PFSK-1 (cell line): ENCODE data around the gene ISYNA1.

Experiments used
- POLR2AphosphoS5 ChIP-seq: IDR thresholded peaks from 2 replicates; pipeline ENCODE4 v1.6.1; 2012; ENCODE audit warnings: low read depth, mild to moderate bottlenecking, control low read depth, low read length, moderate library complexity
- REST ChIP-seq, 2 experiments: IDR thresholded peaks; 2 replicates each; pipeline versions ENCODE4 v1.6.1 to v1.8.0; 2011 to 2012; ENCODE audit warnings: low read depth in 2 of 2, low read length in 2 of 2, control low read depth in 1 of 2, inconsistent platforms in 1 of 2, mild to moderate bottlenecking in 1 of 2, moderate library complexity in 1 of 2; ENCODE audit not compliant: insufficient read depth in 1 of 2

GRCh38 chr19:18473706-18474087 is 35.8 kb upstream of the ISYNA1 start:
- TF ChIP-seq REST (IDR thresholded peaks at IDR 0.05; ENCODE audit: insufficient read depth in 1 of 2, low read depth in 2 of 2, low read length in 2 of 2) (no peak), POLR2AphosphoS5 (no peak)
